Brain pericyte (primary cell): ENCODE data around the gene TMEM9.

Experiments
- DNase-seq: peaks from one replicate; pipeline ENCODE4 v3.0.0-alpha.2; 2012; ENCODE audit warnings: low read depth, low spot score

Gene TMEM9

GRCh38 chr1:201154389-201155165 is at the start of gene TMEM9:
TMEM9 (minus strand) TSS chr1:201154474; CDS start chr1:201153923, 551 bp downstream.
- DNase-seq = peak; percentile 82

GRCh38 chr1:201198598-201198997 is 44.3 kb upstream of the TMEM9 start:
- no peak for DNase-seq

- no peak for DNase-seq
Observed at GRCh38 chr1:201194046-201194445, 39.8 kb upstream of the TMEM9 start.

GRCh38 chr1:201192261-201192788 is 38.1 kb upstream of the TMEM9 start:
- no peak for DNase-seq

GRCh38 chr1:201191653-201192260 is 37.5 kb upstream of the TMEM9 start:
- peak; percentile 92 for DNase-seq

- no peak for DNase-seq
Observed at GRCh38 chr1:201190624-201191051, 36.4 kb upstream of the TMEM9 start, which contains the start of gene IGFN1. IGFN1 (plus strand) TSS chr1:201190824; CDS start chr1:201193294, 2,470 bp downstream.

GRCh38 chr1:201190005-201190404 is 35.7 kb upstream of the TMEM9 start:
- no peak for DNase-seq

GRCh38 chr1:201189085-201189484 is 34.8 kb upstream of the TMEM9 start:
- no peak for DNase-seq

- no peak for DNase-seq
Observed at GRCh38 chr1:201186192-201186591, 31.9 kb upstream of the TMEM9 start.

GRCh38 chr1:201185527-201186128 is 31.4 kb upstream of the TMEM9 start:
- DNase-seq = no peak

GRCh38 chr1:201185123-201185453 is 30.8 kb upstream of the TMEM9 start:
- DNase-seq = no peak

GRCh38 chr1:201184307-201185122 is 30.2 kb upstream of the TMEM9 start:
- DNase-seq = peak; percentile 67

GRCh38 chr1:201183753-201184152 is 29.5 kb upstream of the TMEM9 start:
- no peak for DNase-seq

GRCh38 chr1:201183209-201183608 is 28.9 kb upstream of the TMEM9 start:
- DNase-seq = no peak

- no peak for DNase-seq
Observed at GRCh38 chr1:201181726-201182125, 27.5 kb upstream of the TMEM9 start.

- no peak for DNase-seq
Observed at GRCh38 chr1:201181323-201181722, 27.0 kb upstream of the TMEM9 start.

- DNase-seq = no peak
Observed at GRCh38 chr1:201180901-201181300, 26.6 kb upstream of the TMEM9 start.

GRCh38 chr1:201180141-201180540 is 25.9 kb upstream of the TMEM9 start:
- DNase-seq = no peak

- DNase-seq = no peak
Observed at GRCh38 chr1:201178718-201179117, 24.4 kb upstream of the TMEM9 start.

- no peak for DNase-seq
Observed at GRCh38 chr1:201176940-201177339, 22.7 kb upstream of the TMEM9 start.

GRCh38 chr1:201175820-201176500 is 21.7 kb upstream of the TMEM9 start:
- DNase-seq = no peak
